ENCODE data around the gene PPP1R9A.

PPP1R9A gene

GRCh38 chr7:95204618-95205017, 297.2 kb downstream of the PPP1R9A start:
- DNase-seq (ENCODE audit: low spot score) = no peak

GRCh38 chr7:95205665-95206225, 298.4 kb downstream of the PPP1R9A start:
- no peak for DNase-seq (ENCODE audit: low spot score)

- no peak for DNase-seq (ENCODE audit: low spot score)
Measured at GRCh38 chr7:95209276-95209675, 301.9 kb downstream of the PPP1R9A start.

GRCh38 chr7:95209788-95210187, 302.4 kb downstream of the PPP1R9A start:
- DNase-seq (ENCODE audit: low spot score) = no peak

- DNase-seq (ENCODE audit: low spot score) = no peak
Measured at GRCh38 chr7:95213148-95213547, 305.8 kb downstream of the PPP1R9A start.

- no peak for DNase-seq (ENCODE audit: low spot score)
Measured at GRCh38 chr7:95213809-95214492, 306.6 kb downstream of the PPP1R9A start.

GRCh38 chr7:95219721-95220120, 312.3 kb downstream of the PPP1R9A start:
- no peak for DNase-seq (ENCODE audit: low spot score)

GRCh38 chr7:95220328-95220727, 312.9 kb downstream of the PPP1R9A start:
- no peak for DNase-seq (ENCODE audit: low spot score)

- DNase-seq (ENCODE audit: low spot score) = no peak
Measured at GRCh38 chr7:95225301-95225700, 317.9 kb downstream of the PPP1R9A start.

- no peak for DNase-seq (ENCODE audit: low spot score)
Measured at GRCh38 chr7:95229301-95229700, 321.9 kb downstream of the PPP1R9A start.

- DNase-seq (ENCODE audit: low spot score) = no peak
Measured at GRCh38 chr7:95238252-95238943, 331.0 kb downstream of the PPP1R9A start.

GRCh38 chr7:95240921-95241320, 333.5 kb downstream of the PPP1R9A start:
- peak; percentile 3 for DNase-seq (ENCODE audit: low spot score)

- DNase-seq (ENCODE audit: low spot score) = no peak
Measured at GRCh38 chr7:95242266-95242665, 334.9 kb downstream of the PPP1R9A start.

GRCh38 chr7:95244616-95245015, 337.2 kb downstream of the PPP1R9A start:
- DNase-seq (ENCODE audit: low spot score) = no peak

- no peak for DNase-seq (ENCODE audit: low spot score)
Measured at GRCh38 chr7:95245828-95246500, 338.6 kb downstream of the PPP1R9A start.

- peak; percentile 29 for DNase-seq (ENCODE audit: low spot score)
Measured at GRCh38 chr7:95246831-95247370, 339.5 kb downstream of the PPP1R9A start.

- DNase-seq (ENCODE audit: low spot score) = no peak
Measured at GRCh38 chr7:95250571-95250970, 343.2 kb downstream of the PPP1R9A start.

- no peak for DNase-seq (ENCODE audit: low spot score)
Measured at GRCh38 chr7:95251966-95252365, 344.6 kb downstream of the PPP1R9A start.

- DNase-seq (ENCODE audit: low spot score) = no peak
Measured at GRCh38 chr7:95253986-95254385, 346.6 kb downstream of the PPP1R9A start.

GRCh38 chr7:95255691-95256090, 348.3 kb downstream of the PPP1R9A start:
- no peak for DNase-seq (ENCODE audit: low spot score)

GRCh38 chr7:95261895-95262415, 354.6 kb downstream of the PPP1R9A start:
- no peak for DNase-seq (ENCODE audit: low spot score)

- no peak for DNase-seq (ENCODE audit: low spot score)
Measured at GRCh38 chr7:95262875-95263274, 355.5 kb downstream of the PPP1R9A start.
